Glutamatergic neuron (in vitro differentiated cells): Measurements from ENCODE around the gene HOMER3. TPM values are rescaled to one million over a fixed set of nuclear protein-coding genes. Genes with fewer than 3 reads are reported as not detected.

Experiments
- DNase-seq: peaks from one replicate; pipeline ENCODE4 v3.0.0; 2022
- H3K27ac Mint-ChIP-seq: one replicate; pipeline ENCODE4 v1.8.0; 2020; ENCODE audit warnings: mild to moderate bottlenecking, mixed read lengths, inconsistent platforms; ENCODE audit not compliant: unreplicated experiment
- H3K27me3 Mint-ChIP-seq: one replicate; pipeline ENCODE4 v1.8.0; 2020; ENCODE audit warnings: mild to moderate bottlenecking, moderate library complexity, mixed read lengths, inconsistent platforms; ENCODE audit not compliant: unreplicated experiment
- H3K36me3 Mint-ChIP-seq: one replicate; pipeline ENCODE4 v1.8.0; 2020; ENCODE audit warnings: mild to moderate bottlenecking, mixed read lengths, inconsistent platforms; ENCODE audit not compliant: unreplicated experiment
- H3K4me1 Mint-ChIP-seq: one replicate; pipeline ENCODE4 v1.8.0; 2020; ENCODE audit warnings: mild to moderate bottlenecking, low read depth, mixed read lengths, inconsistent platforms; ENCODE audit not compliant: unreplicated experiment
- H3K4me3 Mint-ChIP-seq: one replicate; pipeline ENCODE4 v1.8.0; 2020; ENCODE audit warnings: mild to moderate bottlenecking, mixed read lengths, inconsistent platforms; ENCODE audit not compliant: unreplicated experiment
- H3K9me3 Mint-ChIP-seq: one replicate; pipeline ENCODE4 v1.8.0; 2020; ENCODE audit warnings: mild to moderate bottlenecking, moderate library complexity, mixed read lengths, inconsistent platforms; ENCODE audit not compliant: unreplicated experiment
- total RNA-seq: library from RNA; stranded (reverse); fragmentation: NEBNext Ultra II Directional; extraction: Animal tissue kit (Norgen Biotek cat#: 25700); gene quantifications from one replicate; pipeline ENCODE4 v1.2.1, GENCODE V29; 2021; ENCODE audit not compliant: unreplicated experiment
- TF ChIP-seq, protein P1 (sequence below): fragments of 200-600 bp; sonication (generic); IDR thresholded peaks from one replicate; pipeline ENCODE4 v1.5.0; 2021; ENCODE audit not compliant: partially characterized antibody, unreplicated experiment

The HOMER3 gene
- total RNA-seq, 1 donor from 2014 or later = 217 TPM

- Mint-ChIP-seq H3K9me3 (peaks cover 9% of the 10 kb centered on the region), H3K36me3 (no peaks in the 10 kb centered on the region), H3K4me1 (peaks cover 2% of the 10 kb centered on the region), H3K27me3 (peaks cover 13% of the 10 kb centered on the region), H3K27ac (peak overlapping the region; percentile 29), H3K4me3 (no peak overlapping the region)
- DNase-seq = no peak
- TF ChIP-seq, protein P1, sequence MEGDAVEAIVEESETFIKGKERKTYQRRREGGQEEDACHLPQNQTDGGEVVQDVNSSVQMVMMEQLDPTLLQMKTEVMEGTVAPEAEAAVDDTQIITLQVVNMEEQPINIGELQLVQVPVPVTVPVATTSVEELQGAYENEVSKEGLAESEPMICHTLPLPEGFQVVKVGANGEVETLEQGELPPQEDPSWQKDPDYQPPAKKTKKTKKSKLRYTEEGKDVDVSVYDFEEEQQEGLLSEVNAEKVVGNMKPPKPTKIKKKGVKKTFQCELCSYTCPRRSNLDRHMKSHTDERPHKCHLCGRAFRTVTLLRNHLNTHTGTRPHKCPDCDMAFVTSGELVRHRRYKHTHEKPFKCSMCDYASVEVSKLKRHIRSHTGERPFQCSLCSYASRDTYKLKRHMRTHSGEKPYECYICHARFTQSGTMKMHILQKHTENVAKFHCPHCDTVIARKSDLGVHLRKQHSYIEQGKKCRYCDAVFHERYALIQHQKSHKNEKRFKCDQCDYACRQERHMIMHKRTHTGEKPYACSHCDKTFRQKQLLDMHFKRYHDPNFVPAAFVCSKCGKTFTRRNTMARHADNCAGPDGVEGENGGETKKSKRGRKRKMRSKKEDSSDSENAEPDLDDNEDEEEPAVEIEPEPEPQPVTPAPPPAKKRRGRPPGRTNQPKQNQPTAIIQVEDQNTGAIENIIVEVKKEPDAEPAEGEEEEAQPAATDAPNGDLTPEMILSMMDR = no peak
These were observed 16.3 kb downstream of the HOMER3 start for GRCh38 chr19:18924684-18925213.

- TF ChIP-seq, protein P1 = no peak
- H3K9me3 Mint-ChIP-seq = peaks cover 21% of the 10 kb centered on the region
- H3K36me3 Mint-ChIP-seq = no peaks in the 10 kb centered on the region
- peaks cover 8% of the 10 kb centered on the region for H3K4me1 Mint-ChIP-seq
- H3K27ac Mint-ChIP-seq = no peak overlapping the region
- peaks cover 14% of the 10 kb centered on the region for H3K27me3 Mint-ChIP-seq
- DNase-seq = no peak
- no peak overlapping the region for H3K4me3 Mint-ChIP-seq
These were observed 18.6 kb downstream of the HOMER3 start for GRCh38 chr19:18922228-18922985.

DNA sequence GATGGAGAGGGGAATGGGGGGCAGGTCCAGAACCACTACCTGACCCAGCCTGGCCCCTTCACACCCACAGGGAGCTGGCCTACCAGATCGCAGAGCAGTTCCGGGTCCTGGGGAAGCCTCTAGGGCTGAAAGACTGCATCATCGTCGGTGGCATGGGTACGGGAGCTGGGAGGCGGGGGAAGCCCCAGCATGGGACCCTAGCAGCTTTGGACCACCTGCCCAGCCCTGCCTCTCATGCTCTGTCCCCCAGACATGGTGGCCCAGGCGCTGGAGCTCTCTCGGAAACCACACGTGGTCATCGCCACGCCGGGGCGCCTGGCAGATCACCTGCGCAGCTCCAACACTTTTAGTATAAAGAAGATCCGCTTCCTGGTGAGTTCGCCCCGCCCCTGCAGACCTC lies 19.4 kb downstream of the HOMER3 start:
- H3K4me3 Mint-ChIP-seq = peak overlapping the region; percentile 57
- TF ChIP-seq, protein P1 = no peak
- peaks cover 23% of the 10 kb centered on the region for H3K9me3 Mint-ChIP-seq

DNA sequence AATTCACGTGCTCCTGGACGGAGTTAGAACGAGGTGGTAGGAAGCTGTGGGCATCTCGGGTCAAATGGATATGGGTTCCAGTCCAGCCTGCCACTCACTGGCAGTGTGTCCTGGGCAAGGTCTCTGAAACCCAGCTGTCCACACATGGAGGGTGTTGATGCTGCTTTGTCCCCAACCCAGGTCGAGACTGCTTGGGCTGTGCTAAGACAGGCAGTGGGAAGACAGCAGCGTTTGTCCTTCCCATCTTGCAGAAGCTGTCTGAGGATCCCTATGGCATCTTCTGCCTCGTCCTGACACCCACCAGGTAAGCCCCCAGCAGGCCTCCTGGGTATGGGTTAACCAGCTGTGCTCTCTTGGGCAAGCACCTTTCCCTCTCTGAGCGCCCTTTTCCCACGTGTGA lies 20.6 kb downstream of the HOMER3 start:
- Mint-ChIP-seq H3K27ac (peak overlapping the region; percentile 87), H3K4me3 (peak overlapping the region; percentile 93), H3K4me1 (peaks cover 8% of the 10 kb centered on the region), H3K36me3 (no peaks in the 10 kb centered on the region), H3K27me3 (peaks cover 14% of the 10 kb centered on the region), H3K9me3 (peaks cover 23% of the 10 kb centered on the region)
- TF ChIP-seq, protein P1 = no peak
- DNase-seq = no peak

More for the DNA sequence above, 19.4 kb downstream of the HOMER3 start:
- Mint-ChIP-seq H3K36me3 (no peaks in the 10 kb centered on the region), H3K27ac (no peak overlapping the region), H3K4me1 (peaks cover 8% of the 10 kb centered on the region), H3K27me3 (peaks cover 14% of the 10 kb centered on the region)
- DNase-seq = no peak

- Mint-ChIP-seq H3K9me3 (peaks cover 23% of the 10 kb centered on the region), H3K4me1 (peaks cover 8% of the 10 kb centered on the region), H3K4me3 (peak overlapping the region; percentile 93), H3K36me3 (no peaks in the 10 kb centered on the region), H3K27ac (peak overlapping the region; percentile 87), H3K27me3 (peaks cover 14% of the 10 kb centered on the region)
- TF ChIP-seq, protein P1 = no peak
- DNase-seq = peak; percentile 22
These were observed 21.2 kb downstream of the HOMER3 start for GRCh38 chr19:18919900-18920214.
